Adrenal gland (tissue), 5 donors: Measurements from ENCODE around the gene NXN.

Experiments
- POLR2A ChIP-seq, 2 donors: fragments of 450-650 bp; IDR thresholded peaks; one replicate each; pipeline ENCODE4 v1.6.1; 2017; ENCODE audit warnings: antibody characterized with exemption in 2 of 2, mild to moderate bottlenecking in 2 of 2, moderate library complexity in 1 of 2
- TF ChIP-seq, protein P1 (sequence below), 6 experiments: fragments of 450-650 bp in 4 of 6; fragments of 200-600 bp in 2 of 6; sonication (generic) in 1 of 6; IDR thresholded peaks; 1 replicate in 5 of 6; 2 replicates in 1 of 6; pipeline versions ENCODE4 v1.5.1 to v1.8.0; 2016 to 2021; ENCODE audit warnings: antibody characterized with exemption in 6 of 6, mild to moderate bottlenecking in 2 of 6, moderate library complexity in 1 of 6
- donor health status: DM: no; HTN: no; CAD: no.

DNA sequence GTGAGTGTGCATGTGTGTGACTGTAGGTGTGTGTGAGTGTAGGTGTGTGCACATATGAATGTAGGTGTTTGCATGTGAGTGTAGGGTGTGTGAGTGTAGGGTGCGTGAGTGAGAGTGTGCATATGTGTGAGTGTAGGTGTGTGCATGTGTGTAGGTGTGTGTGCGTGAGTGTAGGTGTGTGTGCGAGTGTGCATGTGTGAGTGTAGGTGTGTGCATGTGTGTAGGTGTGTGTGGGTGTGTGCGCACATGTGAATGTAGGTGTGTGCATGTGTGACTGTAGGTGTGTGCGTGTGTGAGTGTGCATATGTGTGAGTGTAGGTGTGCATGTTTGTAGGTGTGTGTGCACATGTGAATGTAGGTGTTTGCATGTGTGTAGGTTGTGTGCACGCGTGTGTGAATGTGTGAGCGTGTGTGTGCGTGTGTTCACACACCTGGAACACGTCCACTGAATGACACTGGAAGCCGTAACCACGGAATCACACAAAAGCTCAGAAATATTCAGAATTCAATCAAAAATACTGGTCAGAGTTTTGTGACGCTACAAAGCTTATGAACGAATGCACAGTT, 166.9 kb downstream of the NXN start:
- TF ChIP-seq, protein P1, sequence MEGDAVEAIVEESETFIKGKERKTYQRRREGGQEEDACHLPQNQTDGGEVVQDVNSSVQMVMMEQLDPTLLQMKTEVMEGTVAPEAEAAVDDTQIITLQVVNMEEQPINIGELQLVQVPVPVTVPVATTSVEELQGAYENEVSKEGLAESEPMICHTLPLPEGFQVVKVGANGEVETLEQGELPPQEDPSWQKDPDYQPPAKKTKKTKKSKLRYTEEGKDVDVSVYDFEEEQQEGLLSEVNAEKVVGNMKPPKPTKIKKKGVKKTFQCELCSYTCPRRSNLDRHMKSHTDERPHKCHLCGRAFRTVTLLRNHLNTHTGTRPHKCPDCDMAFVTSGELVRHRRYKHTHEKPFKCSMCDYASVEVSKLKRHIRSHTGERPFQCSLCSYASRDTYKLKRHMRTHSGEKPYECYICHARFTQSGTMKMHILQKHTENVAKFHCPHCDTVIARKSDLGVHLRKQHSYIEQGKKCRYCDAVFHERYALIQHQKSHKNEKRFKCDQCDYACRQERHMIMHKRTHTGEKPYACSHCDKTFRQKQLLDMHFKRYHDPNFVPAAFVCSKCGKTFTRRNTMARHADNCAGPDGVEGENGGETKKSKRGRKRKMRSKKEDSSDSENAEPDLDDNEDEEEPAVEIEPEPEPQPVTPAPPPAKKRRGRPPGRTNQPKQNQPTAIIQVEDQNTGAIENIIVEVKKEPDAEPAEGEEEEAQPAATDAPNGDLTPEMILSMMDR (IDR thresholded peaks at IDR 0.05), result no peak
- no peak for TF ChIP-seq POLR2A (IDR thresholded peaks at IDR 0.05)
